Measurements from ENCODE around the gene MON2.

The MON2 gene

GRCh38 chr12:62562846-62563245 is 96.2 kb downstream of the MON2 start:
- DNase-seq, result peak; percentile 39

DNA sequence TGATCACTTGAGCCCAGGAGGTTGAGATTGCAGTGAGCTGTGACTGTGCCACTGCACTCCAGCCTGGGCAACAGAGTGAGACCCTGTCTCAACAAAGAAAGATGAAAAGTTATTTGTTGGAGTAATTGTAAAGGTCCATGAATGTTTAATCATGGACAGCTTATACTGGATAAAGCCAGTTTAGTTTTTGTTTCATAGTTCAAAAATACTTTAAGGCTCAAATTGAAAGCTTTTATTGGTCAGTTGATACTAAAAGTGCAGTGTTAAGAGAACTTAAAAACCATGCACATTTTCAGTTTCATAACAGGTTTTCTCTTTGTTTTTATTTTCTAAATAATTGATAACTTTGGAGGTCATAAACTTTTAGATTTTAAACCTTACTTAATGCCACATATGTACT is 108.4 kb downstream of the MON2 start:
- DNase-seq, result no peak

- no peak for DNase-seq
These were observed 109.9 kb downstream of the MON2 start for GRCh38 chr12:62576503-62576902.

- no peak for DNase-seq
These were observed 112.1 kb downstream of the MON2 start for GRCh38 chr12:62578726-62579125.

- DNase-seq, result peak; percentile 41
These were observed 114.8 kb downstream of the MON2 start for GRCh38 chr12:62581288-62582064.

DNA sequence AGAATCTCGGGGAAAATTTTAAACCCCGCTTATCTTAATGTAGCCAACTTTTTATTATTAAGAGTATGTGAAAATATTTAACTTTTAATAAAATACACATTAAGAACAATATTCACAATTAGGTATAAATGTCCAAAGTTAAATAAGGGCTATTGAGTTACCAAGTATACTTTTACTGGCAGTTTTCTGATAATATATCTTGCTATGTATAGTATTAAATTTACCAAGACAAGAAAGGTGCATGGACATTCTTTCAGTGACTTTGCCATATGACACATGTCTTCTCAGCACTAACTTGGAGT is 115.4 kb downstream of the MON2 start:
- no peak for DNase-seq

- no peak for DNase-seq
These were observed 118.0 kb downstream of the MON2 start for GRCh38 chr12:62584619-62585018.

- DNase-seq, result no peak
These were observed 120.2 kb downstream of the MON2 start for GRCh38 chr12:62586850-62587249.

DNA sequence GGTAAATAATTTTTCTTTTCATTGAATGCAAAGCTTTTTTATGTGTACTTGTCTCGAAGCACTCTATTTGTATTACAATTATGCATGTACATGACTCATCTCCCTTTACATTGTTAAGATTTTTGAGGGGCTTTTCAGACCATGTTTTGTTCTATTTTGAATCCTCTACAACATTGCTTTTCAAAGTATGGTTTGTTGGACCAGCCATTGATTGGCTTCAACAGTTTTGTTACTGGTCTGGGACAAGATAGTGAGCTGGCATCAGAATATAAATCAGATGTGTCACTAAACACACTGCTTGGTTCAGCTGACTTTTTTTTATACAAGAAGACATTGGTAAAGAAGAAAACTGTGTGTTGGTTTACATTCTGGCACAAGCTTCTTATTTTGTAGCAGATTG is 122.3 kb downstream of the MON2 start:
- no peak for DNase-seq

- no peak for DNase-seq
These were observed 130.6 kb downstream of the MON2 start for GRCh38 chr12:62597253-62597652.

DNA sequence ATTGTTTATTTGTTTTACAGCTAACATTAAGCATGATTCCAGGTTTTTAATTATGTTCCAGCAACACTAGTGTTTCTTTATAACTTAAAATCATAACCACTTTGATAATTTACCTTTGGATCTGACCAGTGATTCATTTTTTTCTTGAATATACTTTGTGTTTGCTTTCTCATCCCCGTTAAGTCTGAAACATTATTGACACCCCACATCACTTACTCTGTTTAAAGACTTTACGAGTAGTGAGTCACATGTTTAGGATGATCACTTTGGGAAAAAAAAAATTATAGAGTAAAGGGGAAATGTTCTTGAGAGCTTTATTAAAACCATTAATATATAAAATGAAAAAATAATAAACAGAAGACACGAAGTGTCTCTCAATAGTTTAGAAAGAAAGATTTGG is 132.2 kb downstream of the MON2 start:
- no peak for DNase-seq

- no peak for DNase-seq
These were observed 133.3 kb downstream of the MON2 start for GRCh38 chr12:62599854-62600437.

- no peak for DNase-seq
These were observed 135.1 kb downstream of the MON2 start for GRCh38 chr12:62601765-62602164.

DNA sequence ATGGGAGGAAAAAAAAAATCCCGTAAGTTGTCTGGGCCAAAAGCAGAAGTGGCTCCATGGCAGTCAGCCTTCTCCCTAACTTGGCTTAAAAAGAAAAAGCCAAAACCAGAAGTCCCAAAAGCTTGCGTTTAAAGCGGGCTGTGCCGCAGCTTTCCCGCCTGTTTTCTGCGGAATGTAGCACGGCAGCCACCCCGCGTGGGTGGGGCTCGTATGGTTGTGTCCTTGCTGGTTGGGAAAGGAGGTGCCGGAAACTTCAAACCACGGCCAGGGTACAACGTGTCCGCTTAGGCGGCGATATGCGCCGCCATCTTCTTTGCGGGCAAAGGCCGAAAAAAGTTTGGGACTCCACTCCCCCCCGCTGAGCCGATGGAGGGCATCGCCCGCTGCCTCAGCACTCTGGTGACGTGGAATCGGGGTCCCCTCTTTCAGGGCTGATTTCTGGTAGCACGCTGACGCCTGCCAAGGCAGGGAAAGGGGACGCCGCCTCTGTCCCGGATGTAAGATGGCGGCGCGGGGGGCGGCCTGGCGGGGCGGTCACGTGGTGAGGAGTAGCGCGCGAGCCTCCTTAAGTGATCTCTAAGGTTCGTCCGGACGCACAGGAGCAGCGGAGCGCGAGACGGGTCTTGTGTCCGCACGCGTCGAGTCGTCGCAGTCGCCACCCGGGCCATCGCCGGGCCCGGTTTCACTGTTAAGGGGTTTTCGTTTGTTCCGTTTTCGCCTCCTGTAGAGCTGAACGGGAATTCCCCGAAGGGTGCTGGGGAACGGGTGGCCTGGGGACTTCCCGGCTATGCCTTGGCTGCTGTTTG is 135.8 kb downstream of the MON2 start:
- DNase-seq, result peak; percentile 92

DNA sequence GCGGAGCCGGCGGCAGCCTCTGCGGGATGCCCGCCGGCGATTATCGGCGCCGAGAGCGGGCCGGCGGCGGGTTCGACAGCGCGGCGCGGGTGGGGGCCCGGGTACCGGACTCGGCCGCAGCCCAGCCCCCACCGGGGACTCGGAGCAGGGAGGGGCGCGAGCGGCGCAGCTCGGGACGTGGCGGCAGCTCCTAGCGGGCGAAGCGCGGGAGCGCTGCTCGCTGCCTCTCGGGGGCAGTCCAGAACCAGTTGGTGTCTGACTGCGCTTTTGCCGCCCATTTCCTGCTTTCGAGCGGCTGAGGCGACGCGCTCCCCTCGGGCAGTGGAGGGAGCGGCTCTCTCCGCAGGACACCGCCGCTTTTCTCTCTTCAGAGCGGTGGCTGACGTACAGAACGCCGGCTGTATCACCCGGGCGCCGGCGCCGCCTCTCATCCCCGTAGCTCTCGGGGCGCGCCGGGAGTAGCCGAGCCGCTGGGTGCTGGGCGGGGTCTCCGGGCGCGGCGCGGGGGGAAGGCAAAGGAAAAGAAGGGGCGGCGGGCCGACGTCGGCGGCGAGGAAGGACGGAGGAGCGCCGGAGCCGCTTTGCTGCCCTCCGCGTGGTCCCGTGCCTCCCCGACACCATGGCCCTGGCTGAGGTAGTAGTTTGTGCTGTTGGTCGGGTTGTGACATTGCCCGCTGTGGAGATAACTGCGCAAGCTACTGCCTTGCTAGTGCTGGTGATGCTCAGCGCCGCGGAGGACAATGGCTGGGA is 136.6 kb downstream of the MON2 start:
- DNase-seq, result peak; percentile 92

GRCh38 chr12:62603811-62604098 is 137.1 kb downstream of the MON2 start:
- no peak for DNase-seq

GRCh38 chr12:62604373-62604772 is 137.7 kb downstream of the MON2 start:
- DNase-seq, result no peak

DNA sequence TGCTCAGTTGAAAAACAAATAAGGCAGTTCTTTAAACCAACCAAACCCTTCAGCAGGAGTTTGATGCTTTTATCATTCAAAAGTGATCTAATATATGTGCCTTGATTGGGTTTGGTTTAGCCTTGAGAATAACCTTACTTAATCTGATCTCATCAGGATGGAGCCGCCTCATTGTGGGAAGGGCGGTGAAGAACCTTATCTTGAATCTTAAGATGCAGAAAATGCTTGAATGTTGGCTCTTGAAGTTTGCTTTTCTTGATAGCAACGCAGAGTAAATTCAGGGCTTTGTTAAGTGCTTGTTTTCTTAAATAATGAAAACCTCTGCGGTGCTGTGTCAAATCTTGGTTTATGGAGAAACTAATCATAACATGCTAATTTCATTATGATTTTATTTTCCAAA is 138.2 kb downstream of the MON2 start:
- peak; percentile 49 for DNase-seq

DNA sequence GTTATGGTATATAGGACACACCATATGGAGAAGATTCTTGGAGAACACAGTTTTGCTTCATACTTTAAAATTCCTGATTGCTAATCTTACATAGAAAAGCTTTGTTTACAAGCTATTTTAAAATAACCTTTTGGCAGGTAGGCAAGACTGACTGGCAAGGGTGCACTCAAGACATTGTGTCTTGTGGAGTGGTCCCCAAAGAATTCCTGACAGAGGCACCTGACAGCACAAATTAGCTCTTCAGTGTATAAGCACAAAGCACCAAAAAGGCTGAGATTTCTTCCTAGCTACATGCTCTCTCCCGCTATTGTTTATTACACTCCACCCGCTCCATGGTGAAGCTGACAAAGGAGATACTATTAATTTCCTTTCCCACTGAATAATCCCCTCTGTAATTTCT is 139.4 kb downstream of the MON2 start:
- no peak for DNase-seq

GRCh38 chr12:62606654-62607053 is 140.0 kb downstream of the MON2 start:
- DNase-seq, result no peak

- DNase-seq, result no peak
These were observed 146.5 kb downstream of the MON2 start for GRCh38 chr12:62613081-62613480.

DNA sequence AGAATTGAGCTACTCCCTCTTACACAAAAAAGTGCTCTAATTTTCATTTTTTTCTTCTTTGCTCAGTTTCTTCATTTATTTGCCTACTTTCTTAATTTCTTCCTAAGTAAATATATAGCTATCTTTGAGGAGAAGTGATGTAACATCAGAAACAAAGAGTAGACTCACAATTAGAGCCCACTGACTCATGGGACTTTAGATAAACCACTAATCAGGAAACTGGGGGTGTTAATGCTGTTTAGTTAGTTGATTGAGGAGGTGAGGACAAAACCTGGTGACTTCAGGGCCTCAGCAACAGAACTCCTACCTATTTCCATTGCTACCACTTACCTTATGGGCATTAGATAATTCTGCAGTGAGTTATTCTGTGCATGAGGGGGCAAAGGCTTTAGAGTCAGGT is 151.7 kb downstream of the MON2 start:
- DNase-seq, result no peak

GRCh38 chr12:62618930-62619329 is 152.3 kb downstream of the MON2 start:
- DNase-seq, result no peak
